ENCODE results near the gene UGT1A9. TPM values are rescaled to one million over a fixed set of nuclear protein-coding genes. Genes with fewer than 3 reads are reported as not detected.
"Not testable (repeated sequence)": the region's sequence is repeated elsewhere in the genome, so short reads cannot be mapped to it uniquely, and the experiment has no call there.

UGT1A9 gene
- polyA plus RNA-seq, 1 donor (not counting 4 experiments of a cell fraction or from before 2014, with no cell fraction given) = not detected

DNA sequence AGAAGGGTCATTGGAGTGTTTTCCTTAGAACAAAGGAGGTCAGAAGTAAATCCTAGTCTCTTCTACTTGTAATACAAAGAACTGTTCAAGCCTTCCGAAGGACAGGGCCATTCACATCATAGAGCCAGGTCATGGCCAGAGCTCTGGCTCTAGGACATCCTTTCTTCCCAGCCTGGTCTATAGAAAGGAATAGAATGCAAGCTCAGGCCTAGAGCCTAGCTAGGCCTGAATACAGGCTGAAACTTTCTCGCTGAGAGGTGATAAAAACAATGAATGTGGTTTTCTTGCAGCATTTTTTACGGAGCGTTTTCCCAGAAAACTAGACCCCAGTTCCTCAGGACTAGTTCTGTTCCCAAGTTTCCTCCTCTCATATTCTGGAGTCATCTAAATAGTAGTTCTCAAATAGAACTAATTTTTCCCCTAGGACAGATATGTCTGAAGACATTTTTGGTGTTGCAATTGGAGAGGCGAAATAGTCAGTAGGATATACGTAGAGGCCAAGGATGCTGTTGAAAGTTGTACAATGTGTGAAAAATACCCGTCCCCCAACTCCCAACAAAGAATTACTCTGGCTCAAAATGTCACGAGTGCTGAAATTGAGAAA is 27.8 kb downstream of the UGT1A9 start:
- Histone ChIP-seq H4K20me1 (ENCODE audit: control insufficient read depth, extremely low read depth, insufficient read depth, low read length) (no peaks in the 10 kb centered on the region), H3K9me3 (ENCODE audit: control insufficient read depth, low read depth, low read length) (no peaks in the 10 kb centered on the region), H3K79me2 (ENCODE audit: control insufficient read depth, insufficient read depth, low read length) (peaks cover 66% of the 10 kb centered on the region), H3K4me1 (ENCODE audit: control insufficient read depth, extremely low read depth, insufficient read depth, low read length) (peaks cover 22% of the 10 kb centered on the region), H3K4me2 (ENCODE audit: control insufficient read depth, extremely low read depth, insufficient read depth, low read depth, low read length) (peak overlapping the region; percentile 57), H3K27me3 (ENCODE audit: control insufficient read depth, extremely low read depth, insufficient read depth, low read length) (no peaks in the 10 kb centered on the region), H3K27ac (ENCODE audit: control insufficient read depth, insufficient read depth, low read length) (peak overlapping the region; percentile 80), H3K4me3 (ENCODE audit: control insufficient read depth in 2 of 3, extremely low read depth in 1 of 3, insufficient read depth in 2 of 3, low read depth in 1 of 3, low read length in 3 of 3) (no peak overlapping the region), H3K9ac (ENCODE audit: control insufficient read depth, extremely low read depth, insufficient read depth, low read length) (peak overlapping the region; percentile 63), H3K36me3 (ENCODE audit: control insufficient read depth in 2 of 2, extremely low read depth in 1 of 2, insufficient read depth in 2 of 2, low read length in 2 of 2) (peaks cover 0 to 8% of the 10 kb centered on the region in 2 experiments), H2AFZ (ENCODE audit: control insufficient read depth, low read length) (no peak overlapping the region), H3K9me1 (ENCODE audit: control insufficient read depth, extremely low read depth, insufficient read depth, low read length) (no peaks in the 10 kb centered on the region)
- dilution Hi-C loops (cut with MboI; ENCODE audit: extremely low pct_ligation_motif_present, low sequenced_read_pairs) = no loop called here
- no peak for DNase-seq (ENCODE audit: low read depth, low spot score)
- TF ChIP-seq EZH2 (IDR thresholded peaks at IDR 0.05; ENCODE audit: low read length) = no peak
- TF ChIP-seq, protein P1, sequence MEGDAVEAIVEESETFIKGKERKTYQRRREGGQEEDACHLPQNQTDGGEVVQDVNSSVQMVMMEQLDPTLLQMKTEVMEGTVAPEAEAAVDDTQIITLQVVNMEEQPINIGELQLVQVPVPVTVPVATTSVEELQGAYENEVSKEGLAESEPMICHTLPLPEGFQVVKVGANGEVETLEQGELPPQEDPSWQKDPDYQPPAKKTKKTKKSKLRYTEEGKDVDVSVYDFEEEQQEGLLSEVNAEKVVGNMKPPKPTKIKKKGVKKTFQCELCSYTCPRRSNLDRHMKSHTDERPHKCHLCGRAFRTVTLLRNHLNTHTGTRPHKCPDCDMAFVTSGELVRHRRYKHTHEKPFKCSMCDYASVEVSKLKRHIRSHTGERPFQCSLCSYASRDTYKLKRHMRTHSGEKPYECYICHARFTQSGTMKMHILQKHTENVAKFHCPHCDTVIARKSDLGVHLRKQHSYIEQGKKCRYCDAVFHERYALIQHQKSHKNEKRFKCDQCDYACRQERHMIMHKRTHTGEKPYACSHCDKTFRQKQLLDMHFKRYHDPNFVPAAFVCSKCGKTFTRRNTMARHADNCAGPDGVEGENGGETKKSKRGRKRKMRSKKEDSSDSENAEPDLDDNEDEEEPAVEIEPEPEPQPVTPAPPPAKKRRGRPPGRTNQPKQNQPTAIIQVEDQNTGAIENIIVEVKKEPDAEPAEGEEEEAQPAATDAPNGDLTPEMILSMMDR (optimal IDR thresholded peaks at IDR 0.05 in 1 of 3, IDR thresholded peaks at IDR 0.05 in 1 of 3, conservative IDR thresholded peaks at IDR 0.05 in 1 of 3; ENCODE audit: extremely low read depth in 1 of 3, insufficient read depth in 2 of 3, low read length in 3 of 3) = no peak
- no peak for FAIRE-seq

DNA sequence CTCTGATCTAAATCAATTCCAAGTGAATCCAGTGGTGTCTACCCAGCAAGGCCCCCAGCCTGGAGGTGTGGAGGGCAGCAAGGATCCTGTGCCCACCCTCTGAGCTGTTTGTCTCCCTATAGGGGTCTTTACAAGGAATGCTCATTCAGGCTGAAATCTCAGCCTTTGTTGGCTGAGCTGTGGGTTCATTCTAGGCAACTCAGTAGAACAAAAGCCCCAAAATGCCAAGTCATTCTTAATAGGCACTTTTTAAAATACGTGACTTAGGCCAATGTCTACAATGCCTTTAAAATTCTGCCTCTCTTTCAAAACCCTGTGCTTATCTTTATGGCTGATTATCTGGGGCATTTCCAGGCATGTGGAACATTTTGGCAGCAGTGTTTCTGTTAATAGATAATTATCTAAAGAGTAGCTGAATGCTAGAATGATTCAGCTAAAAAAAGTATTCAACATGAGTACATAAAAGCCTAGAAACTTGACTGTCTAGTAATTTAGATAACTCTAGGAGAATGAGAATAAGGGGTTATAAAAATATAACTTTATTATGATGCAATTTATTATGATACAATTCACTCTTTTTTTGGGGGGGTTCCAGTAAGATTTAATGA is 28.4 kb downstream of the UGT1A9 start:
- peaks cover 62% of the 10 kb centered on the region for H3K79me2 ChIP-seq (ENCODE audit: control insufficient read depth, insufficient read depth, low read length)
- H3K9me1 ChIP-seq (ENCODE audit: control insufficient read depth, extremely low read depth, insufficient read depth, low read length) = no peaks in the 10 kb centered on the region
- dilution Hi-C loops (cut with MboI; ENCODE audit: extremely low pct_ligation_motif_present, low sequenced_read_pairs) = no loop called here

DNA sequence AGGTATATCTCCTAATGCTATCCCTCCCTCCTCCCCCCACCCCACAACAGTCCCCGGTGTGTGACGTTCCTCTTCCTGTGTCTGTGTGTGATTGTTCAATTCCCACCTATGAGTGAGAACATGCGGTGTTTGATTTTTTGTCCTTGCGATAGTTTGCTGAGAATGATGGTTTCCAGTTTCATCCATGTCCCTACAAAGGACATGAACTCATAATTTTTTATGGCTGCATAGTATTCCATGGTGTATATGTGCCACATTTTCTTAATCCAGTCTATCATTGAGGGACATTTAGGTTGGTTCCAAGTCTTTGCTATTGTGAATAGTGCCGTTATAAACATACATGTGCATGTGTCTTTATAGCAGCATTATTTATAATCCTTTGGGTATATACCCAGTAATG is 29.1 kb downstream of the UGT1A9 start:
- H3K9me3 ChIP-seq (ENCODE audit: control insufficient read depth, low read depth, low read length); H3K4me3 ChIP-seq (ENCODE audit: control insufficient read depth in 2 of 3, extremely low read depth in 1 of 3, insufficient read depth in 2 of 3, low read depth in 1 of 3, low read length in 3 of 3); H3K4me2 ChIP-seq (ENCODE audit: control insufficient read depth, extremely low read depth, insufficient read depth, low read depth, low read length); H3K27me3 ChIP-seq (ENCODE audit: control insufficient read depth, extremely low read depth, insufficient read depth, low read length); H2AFZ ChIP-seq (ENCODE audit: control insufficient read depth, low read length); H4K20me1 ChIP-seq (ENCODE audit: control insufficient read depth, extremely low read depth, insufficient read depth, low read length); FAIRE-seq; H3K9me1 ChIP-seq (ENCODE audit: control insufficient read depth, extremely low read depth, insufficient read depth, low read length); H3K27ac ChIP-seq (ENCODE audit: control insufficient read depth, insufficient read depth, low read length); dilution Hi-C loops (cut with MboI; ENCODE audit: extremely low pct_ligation_motif_present, low sequenced_read_pairs); DNase-seq (ENCODE audit: low read depth, low spot score); H3K9ac ChIP-seq (ENCODE audit: control insufficient read depth, extremely low read depth, insufficient read depth, low read length); H3K36me3 ChIP-seq (ENCODE audit: control insufficient read depth in 2 of 2, extremely low read depth in 1 of 2, insufficient read depth in 2 of 2, low read length in 2 of 2): not testable (repeated sequence)
- H3K79me2 ChIP-seq (ENCODE audit: control insufficient read depth, insufficient read depth, low read length) = peaks cover 55% of the 10 kb centered on the region
- H3K4me1 ChIP-seq (ENCODE audit: control insufficient read depth, extremely low read depth, insufficient read depth, low read length) = peaks cover 22% of the 10 kb centered on the region

More for the DNA sequence above, 28.4 kb downstream of the UGT1A9 start:
- no peak overlapping the region for H3K4me3 ChIP-seq (ENCODE audit: control insufficient read depth in 2 of 3, extremely low read depth in 1 of 3, insufficient read depth in 2 of 3, low read depth in 1 of 3, low read length in 3 of 3)
- H4K20me1 ChIP-seq (ENCODE audit: control insufficient read depth, extremely low read depth, insufficient read depth, low read length) = no peaks in the 10 kb centered on the region
- H3K9me3 ChIP-seq (ENCODE audit: control insufficient read depth, low read depth, low read length) = no peaks in the 10 kb centered on the region
- no peak for DNase-seq (ENCODE audit: low read depth, low spot score)
- no peaks in the 10 kb centered on the region for H3K27me3 ChIP-seq (ENCODE audit: control insufficient read depth, extremely low read depth, insufficient read depth, low read length)
- peaks cover 0 to 8% of the 10 kb centered on the region in 2 experiments for H3K36me3 ChIP-seq (ENCODE audit: control insufficient read depth in 2 of 2, extremely low read depth in 1 of 2, insufficient read depth in 2 of 2, low read length in 2 of 2)
- peak overlapping the region; percentile 80 for H3K27ac ChIP-seq (ENCODE audit: control insufficient read depth, insufficient read depth, low read length)
- no peak overlapping the region for H2AFZ ChIP-seq (ENCODE audit: control insufficient read depth, low read length)
- FAIRE-seq = peak; percentile 41
- TF ChIP-seq, protein P1 (optimal IDR thresholded peaks at IDR 0.05 in 1 of 3, IDR thresholded peaks at IDR 0.05 in 1 of 3, conservative IDR thresholded peaks at IDR 0.05 in 1 of 3; ENCODE audit: extremely low read depth in 1 of 3, insufficient read depth in 2 of 3, low read length in 3 of 3) = no peak
- no peak for TF ChIP-seq EZH2 (IDR thresholded peaks at IDR 0.05; ENCODE audit: low read length)
- H3K4me2 ChIP-seq (ENCODE audit: control insufficient read depth, extremely low read depth, insufficient read depth, low read depth, low read length) = peak overlapping the region; percentile 57
- H3K9ac ChIP-seq (ENCODE audit: control insufficient read depth, extremely low read depth, insufficient read depth, low read length) = peak overlapping the region; percentile 63
- H3K4me1 ChIP-seq (ENCODE audit: control insufficient read depth, extremely low read depth, insufficient read depth, low read length) = peaks cover 17% of the 10 kb centered on the region

Measured in keratinocyte (primary cell).